GM21723 (cell line): Measurements from ENCODE around the gene WFIKKN2.

Source experiments
- ATAC-seq: cut with Tn5 transposase; IDR thresholded peaks from one replicate; pipeline ENCODE4 v1.9.1; 2021; ENCODE audit warnings: mild to moderate bottlenecking, moderate library complexity; ENCODE audit not compliant: unreplicated experiment

WFIKKN2 gene

DNA sequence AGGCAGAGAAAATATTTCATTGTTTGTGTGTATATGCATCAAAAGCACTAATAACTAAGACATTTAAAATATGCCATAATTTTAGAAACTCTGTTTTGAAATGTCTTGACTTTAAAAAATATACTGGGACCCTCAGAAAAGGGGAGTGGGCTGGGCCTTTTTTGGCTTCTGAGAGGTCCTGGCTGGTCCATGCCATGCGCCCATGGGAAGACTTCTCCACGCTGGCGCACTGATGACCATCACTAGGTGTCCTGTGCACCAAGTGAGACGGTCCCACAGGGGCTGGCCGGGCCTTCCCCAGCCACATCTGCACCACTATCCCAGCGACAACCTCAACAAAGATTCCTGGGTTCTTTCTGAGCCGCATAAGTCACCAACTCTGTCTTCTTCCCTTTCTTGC is 27.0 kb upstream of the WFIKKN2 start:
- ATAC-seq, result no peak

DNA sequence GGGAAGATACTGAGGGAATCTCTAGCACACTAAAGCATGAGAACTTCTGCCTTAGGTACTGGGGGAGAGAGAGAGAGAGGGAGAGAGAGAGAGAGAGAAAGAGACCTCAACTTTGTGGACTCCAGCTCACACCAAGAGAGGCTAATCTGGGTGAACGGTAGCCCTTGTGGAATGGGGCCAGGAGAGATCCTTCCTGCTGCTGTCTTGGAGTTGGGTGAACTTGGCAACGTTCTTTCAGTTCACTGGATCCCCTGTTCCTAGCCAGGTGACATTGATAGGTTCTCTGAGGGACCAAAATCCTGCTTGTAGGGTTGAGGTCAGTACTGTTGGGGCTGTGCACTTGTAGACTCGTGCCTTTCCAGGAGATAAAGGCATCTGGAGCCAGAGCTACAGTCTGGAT is 26.5 kb upstream of the WFIKKN2 start:
- no peak for ATAC-seq

DNA sequence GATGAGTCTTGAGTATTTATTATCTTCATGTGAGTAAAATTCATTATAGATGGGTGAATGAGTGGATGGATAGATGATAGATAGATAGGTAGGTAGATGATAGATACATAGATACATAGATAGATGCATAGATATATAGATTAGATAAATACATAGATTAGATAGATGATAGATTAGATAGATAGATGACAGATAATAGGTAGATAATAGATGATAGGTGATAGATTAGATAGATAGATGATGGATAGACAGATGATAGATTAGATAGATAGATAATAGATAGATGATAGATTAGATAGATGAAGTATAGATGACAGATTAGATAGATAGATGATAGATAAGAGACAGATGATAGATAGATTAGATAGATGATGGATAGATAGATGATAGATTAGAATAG is 21.8 kb upstream of the WFIKKN2 start:
- ATAC-seq, result no peak

DNA sequence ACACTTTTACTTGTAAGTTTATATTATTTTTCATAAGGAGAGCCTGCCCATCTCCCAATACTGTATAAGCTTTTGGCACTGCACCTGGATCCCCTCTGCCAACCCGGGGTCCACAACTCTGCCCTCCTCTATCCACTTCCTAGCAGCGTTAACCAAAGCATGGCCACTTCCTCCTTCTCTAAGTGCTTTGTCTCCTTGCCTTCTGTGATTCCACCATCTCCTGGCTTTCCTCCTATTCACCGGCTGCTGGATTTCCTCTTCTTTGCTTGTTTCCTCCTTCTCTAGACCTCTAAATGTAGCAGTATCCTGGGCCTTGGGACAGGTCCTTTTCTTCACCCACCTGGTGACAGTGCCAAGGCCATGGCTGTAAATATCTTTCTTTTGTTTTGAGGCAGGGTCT is 20.0 kb upstream of the WFIKKN2 start:
- no peak for ATAC-seq

DNA sequence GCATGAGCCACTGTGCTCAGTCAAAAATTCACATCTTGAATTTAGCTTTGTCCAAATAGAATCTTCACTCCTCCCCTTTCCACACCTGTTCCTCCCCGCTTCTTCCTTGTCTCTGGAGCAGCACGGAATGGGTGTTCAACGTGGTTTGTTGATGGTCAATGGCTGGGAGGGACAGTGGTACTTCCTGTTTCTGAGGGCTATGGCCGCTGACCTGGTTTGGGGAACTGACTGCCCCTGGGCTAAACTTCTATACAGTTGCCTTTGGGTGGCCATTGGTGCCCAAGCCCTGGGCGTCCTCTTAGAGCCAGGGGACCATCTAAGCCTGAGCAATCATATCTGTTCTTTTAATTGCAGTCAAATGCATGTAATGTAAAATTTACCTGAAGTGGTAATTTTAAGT is 19.1 kb upstream of the WFIKKN2 start:
- ATAC-seq, result no peak

DNA sequence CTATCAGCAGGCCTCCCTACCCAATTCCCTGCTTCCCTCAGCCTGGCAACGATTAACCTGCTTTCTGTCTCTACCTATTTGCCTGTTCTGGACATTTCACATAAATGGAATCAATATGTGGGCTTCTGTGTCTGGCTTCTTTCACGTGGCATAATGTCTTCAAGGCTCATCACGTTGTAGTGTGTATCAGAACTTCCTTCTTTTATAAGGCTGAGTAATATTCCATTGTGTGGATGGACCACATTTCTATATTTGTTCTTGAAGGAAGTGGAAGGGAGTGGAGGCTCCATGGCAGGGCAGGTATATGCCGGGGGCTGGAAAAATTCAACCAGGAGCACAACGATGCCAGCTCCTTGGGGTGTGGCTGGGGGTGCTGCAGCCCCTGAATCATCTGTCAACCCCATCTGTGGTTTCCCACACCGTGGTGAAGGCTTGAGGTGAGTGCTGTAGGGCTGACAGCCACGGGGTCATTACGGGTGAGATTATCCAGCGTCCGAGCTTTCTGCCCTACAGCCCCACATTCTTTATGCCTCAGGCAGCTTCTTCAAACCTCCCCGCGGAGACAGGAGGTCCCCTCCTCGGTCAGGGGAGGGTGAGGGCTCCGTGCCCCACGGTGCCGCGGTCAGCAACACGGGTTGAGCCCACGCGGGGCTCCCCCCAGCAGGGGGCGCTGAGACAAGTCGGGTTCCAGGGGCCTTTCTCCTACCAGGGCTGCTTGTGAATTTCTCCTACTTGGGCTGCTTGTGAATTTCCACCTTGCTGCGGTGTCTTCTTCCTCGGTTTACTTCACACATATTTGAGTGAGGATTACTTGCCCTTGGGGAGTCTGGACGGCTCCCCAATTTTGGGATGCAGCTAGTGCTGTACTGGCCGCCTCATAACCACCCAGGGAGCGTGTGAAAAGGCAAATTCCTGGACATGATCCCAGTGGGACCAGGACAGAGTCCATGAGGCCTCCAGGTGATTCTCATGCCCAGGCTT is 18.3 kb upstream of the WFIKKN2 start:
- ATAC-seq, result no peak

DNA sequence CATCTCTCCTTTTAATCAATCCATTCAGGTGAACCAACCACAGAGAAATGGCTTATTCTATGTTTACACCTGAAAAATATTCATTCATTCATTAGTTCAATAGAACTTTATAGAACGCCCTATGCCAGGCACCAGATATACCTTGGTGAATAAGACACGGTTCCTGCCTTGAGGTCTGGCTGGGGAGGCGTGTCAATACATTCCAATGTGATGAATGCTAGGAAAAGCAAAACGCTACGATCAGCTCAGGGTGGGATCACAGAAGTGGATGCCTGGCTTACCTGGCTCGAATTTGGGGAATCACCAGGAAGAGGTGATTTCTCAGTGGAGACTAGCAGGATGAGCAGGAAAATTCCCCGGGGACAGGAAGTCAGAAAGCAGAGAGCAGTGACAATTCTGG is 17.5 kb upstream of the WFIKKN2 start:
- no peak for ATAC-seq

DNA sequence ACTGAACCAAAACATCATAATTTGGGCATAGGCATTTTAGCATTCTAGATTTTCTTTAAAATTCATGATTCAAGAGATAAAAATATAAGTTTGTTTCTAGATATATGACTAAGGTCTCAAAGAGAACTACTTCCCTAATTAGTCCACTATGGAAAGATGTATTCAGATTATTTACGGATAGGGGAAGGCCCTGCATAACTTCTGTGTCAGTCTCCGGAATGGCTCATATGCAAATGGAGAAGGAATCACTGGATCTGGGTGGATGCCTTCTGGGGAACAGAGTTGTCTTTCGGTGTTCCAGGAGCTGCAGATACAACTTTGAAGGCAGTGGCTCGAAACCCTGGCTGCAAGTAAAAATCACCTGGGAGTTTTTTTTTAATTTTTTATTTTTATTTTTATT is 17.1 kb upstream of the WFIKKN2 start:
- ATAC-seq, result no peak

DNA sequence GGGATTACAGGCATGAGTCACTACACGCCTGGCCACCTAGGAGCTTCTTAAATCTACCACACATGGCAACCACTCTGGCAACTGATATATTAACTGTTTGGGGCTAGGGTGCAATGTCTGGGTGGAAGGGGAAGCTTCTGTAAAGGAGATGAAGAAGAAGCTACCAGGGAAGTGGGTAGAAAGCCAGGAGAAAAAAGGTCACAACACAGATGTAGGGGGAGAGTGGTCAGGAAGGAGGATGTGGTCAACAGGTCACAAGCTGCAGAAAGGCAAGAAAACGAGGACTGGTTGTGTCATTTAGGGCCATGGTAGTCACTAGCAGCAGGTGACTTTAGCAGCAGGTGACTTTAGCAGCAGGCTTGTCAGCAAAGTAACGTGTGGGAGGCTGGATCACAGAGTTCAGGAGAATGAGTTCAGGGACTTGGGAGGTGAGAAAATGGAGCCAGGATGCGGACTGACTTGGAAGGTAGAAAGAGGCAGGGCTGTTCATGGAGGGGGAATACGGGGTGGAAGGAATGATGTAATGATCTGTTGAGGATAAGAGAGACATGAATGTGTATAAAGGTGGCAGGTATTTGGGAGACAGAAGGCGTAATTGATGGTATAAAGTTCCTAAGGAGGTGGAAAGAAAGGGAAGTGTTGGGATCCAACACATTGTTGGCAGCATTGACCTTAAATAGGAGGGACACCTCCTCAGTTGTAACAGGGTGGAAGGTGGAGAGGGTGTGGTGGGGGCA is 16.3 kb upstream of the WFIKKN2 start:
- ATAC-seq, result no peak

DNA sequence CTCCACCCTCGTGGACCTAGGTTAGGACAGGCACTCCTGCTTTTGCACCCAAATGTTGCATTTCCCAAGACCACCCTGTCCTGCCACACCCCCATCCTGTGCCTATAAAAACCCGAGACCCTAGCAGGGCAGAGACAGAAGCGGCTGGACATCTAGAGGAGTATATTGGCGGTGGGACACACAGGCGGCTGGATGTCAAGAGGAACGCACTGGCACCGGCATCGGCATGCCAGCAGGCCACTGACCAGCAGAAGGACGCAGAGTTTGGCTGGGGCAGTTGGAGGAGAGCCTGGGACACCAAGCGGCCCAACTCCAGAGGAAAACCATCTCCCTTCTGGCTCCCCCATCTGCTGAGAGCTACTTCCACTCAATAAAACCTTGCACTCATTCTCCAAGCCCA is 14.7 kb upstream of the WFIKKN2 start:
- ATAC-seq, result no peak

DNA sequence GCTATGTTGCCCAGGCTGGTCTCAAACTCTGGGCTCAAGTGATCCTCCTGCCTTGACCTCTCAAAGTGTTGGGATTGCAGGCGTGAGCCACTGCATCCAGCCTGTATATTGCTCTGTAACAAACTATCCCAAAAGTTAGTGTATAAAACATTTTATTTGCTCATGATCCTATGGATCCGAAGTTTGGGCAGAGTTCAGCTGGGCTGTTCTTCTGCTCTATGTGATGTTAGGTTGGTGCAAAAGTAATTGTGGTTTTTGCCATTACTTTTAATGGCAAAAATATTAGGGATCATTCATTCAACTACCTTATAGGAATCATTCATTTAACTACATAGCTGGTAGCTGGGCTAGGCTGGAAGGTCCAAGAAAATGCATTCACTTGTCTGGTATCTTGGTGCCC is 12.8 kb upstream of the WFIKKN2 start:
- ATAC-seq, result no peak

DNA sequence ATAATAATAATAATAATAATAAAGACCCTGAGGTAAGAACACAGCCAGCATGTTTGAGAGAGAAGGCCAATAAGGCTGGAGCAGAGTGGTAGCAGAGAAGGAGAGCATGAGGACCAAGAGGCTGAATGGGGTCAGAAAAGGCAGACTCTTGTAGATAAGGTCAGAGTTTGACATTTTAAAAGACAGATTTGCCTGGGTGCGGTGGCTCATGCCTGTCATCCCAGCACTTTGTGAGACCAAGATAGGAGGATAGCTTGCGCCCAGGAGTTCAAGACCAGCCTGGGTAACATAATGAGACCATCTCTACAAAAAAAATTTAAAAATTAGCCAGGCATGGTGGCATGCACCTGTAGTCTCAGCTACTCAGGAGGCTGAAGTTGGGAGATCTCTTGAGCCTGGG is 11.0 kb upstream of the WFIKKN2 start:
- no peak for ATAC-seq

DNA sequence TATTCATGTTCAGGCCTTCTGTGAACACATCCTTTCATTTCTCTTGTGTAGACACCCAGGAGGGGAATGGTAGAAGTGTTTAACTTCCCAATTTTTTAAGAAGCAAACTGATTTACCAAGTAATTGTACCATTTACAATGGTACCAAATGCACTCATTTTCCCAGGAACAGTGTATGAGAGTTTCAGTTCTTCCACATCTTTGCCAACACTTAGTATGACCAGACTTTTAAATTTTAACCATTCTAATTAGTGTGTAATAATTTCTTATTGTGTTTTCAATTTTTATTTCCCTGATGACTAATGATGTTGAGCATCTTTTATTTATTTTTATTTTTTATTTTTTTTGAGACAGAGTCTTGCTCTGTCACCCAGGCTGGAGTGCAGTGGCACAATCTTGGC is 10.2 kb upstream of the WFIKKN2 start:
- no peak for ATAC-seq

DNA sequence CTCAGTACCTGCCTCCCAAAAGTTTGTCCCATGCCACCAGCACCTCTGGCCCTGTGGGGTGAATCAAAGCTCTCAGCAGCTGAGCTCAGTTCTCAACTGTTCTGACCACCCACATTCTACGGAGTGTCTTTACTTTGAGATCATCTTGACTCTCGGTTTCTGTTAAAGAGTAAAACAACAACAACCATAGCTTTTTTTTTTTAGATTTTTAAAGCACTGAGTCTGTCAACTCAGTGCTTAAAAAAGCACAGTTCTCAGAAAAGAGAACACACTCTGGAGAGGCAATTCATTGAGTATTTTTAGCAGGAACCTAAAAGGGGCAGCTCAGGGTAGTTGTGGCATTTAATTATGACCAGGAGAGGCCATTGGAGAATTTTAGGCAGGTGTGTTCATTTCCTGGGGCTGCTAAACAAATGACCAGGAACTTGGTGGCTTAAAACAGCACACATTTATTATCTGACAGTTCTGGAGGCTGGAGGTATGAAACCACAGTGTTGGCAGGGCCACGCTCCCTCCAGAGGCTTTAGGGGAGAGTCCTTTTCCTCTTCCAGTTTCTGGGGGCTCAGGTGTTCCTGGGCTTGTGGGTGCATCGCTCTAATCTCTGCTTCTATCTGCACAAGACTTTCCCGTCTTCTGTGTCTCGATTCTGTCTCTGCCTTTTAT is 6.7 kb upstream of the WFIKKN2 start:
- peak; percentile 82 for ATAC-seq

DNA sequence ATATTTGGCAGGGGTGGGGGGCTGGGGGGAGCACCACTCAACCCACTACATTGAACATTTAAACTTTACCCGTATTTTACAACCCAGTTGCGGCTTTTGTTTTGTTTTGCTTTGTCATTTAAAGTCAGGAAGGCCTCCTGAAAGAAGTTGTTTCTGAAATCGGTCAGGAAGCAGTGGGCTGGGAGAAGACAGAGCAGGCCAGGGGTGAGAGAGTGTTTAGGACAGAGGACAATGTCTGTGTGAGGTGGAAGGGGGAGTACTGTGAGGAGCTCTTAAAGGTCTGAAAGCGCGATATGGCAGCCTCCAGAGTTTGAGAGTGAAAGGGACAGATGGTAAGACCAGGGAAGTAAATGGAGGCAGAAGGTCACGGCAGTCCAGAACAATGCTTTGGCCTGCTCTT is 6.1 kb upstream of the WFIKKN2 start:
- no peak for ATAC-seq

DNA sequence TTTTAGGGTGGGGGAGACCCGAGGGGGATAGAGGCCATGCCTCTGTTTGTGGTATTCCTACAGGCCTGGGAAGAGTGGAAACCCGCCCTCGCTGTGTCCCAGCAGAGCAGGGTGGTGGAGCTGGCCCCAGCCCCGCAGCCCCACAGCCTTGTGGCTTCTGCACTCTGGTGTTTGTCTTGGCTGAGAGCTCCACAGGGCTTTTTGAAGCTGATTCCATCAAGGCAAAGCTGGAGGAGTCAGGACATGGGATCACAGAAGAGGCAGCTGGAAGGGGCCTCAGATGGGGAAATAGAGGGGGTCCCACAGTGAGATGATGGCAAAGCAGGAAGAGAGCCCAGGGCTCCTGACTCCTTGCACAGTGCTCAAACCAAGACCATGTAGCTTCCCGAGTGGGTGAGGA is 5.0 kb upstream of the WFIKKN2 start:
- no peak for ATAC-seq

DNA sequence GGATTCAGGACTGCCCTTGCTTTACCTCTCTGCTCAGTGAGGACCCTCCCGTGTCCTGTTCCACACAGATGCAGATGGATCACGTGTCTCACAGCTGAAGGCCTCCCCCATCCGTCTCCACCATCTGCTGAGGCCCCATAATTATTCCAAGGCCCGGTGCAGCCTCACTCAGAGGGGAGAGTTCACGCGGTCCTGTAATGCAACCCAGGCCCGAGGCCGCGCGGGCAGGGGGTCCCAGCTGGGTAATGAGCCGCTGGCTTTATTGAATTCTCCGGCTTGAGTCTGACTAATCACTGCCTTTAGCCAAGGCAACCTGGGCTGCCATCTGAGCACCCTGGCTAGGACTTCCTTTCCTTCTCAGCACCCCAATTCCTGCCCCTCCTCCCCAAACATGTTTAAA is 4.4 kb upstream of the WFIKKN2 start:
- ATAC-seq, result no peak

DNA sequence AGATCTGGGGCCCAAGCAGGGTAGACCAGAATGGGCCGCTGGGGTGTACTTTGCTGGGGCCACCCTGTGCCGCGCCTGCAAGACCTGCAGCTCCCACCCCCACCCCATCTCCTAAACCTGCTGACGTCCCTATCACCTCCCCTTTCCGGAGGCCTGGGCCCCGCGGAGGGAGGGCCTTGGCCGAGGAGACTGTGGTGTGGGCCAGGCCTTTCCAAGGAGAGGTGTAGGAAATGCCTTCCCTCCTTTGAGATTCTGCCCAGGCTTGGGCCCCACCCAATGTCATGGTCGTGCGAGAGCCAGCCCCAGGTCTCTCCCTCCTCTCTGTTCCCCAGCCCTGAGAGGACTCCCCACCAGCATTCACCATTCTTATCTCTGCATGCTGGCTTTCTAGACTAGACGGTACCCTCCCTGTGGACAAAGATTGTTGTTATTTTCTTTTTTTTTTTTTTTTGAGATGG is 3.9 kb upstream of the WFIKKN2 start:
- ATAC-seq, result no peak

DNA sequence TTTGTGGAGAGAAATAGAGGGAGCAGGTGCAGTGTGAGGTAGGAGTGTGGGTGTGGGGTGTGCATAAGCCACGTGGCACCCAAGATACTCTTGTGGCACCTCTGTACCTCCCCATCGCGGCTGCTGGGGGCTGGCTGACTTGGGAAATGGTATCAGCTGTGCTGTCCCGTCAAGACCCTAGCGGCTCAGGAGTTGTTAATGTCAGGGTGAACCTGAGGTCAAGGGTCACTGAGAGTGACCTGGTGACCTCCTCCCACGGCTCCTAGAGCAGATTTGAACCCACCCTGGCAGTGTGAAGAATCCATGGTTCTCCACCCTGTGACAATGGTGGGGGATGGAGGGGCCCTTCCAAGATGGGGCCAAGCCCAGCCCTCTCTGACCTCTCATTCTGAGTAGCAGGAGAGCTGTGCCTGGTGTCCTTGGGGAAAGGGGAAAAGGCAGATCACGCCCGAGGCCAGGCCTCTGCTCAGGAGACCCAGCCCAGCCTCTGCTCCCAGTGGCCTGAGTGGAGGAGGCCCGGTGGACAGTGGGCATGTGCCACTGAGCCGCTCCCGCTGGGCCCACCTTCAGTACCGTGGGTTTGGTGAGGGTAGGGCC is 3.0 kb upstream of the WFIKKN2 start:
- ATAC-seq, result no peak

DNA sequence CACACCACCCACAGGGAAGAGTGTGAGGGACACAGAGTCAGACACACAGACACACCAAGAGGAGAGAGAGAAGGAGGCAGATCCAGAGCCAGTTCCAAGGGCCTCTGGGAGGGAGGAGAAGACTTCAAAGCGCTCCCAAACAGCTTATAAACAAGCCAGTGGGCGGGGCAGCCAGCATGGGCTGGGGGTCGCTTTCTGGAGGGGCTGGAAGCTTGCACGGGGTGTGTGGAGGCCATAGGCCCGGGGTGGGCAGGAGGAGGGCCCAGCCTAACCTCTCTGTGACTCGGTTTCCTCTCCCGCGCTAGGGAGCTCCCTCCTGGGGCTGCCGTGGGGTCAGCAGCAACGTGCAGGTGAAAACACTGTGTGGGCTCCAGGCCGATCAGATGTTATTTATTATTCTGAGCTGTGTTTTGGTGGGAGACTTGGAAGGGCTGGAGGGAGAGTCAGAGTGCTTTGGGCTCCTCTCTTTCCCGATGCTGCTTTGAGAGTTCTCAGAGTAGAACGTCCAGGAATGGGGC is 2.5 kb upstream of the WFIKKN2 start:
- no peak for ATAC-seq
